GM23338 (cell line): ENCODE data around the gene DHX40. TPM values are rescaled to one million over a fixed set of nuclear protein-coding genes. Genes with fewer than 3 reads are reported as not detected.

ENCODE experiments used
- ATAC-seq: fragments of 200-7000 bp; cut with Tn5 transposase; 3 replicates; pipeline ENCODE4 v1.9.1; 2020
- DNase-seq: peaks from one replicate; pipeline ENCODE4 v3.0.0-alpha.2; 2015; ENCODE audit warnings: low spot score
- H2AFZ ChIP-seq: fragments of 200-600 bp; sonication (generic); 2 replicates; pipeline ENCODE4 v1.8.0; 2016; ENCODE audit warnings: antibody characterized with exemption, mild to moderate bottlenecking, moderate library complexity
- H3F3A ChIP-seq: fragments of 200-600 bp; sonication (generic); replicated peaks from 2 replicates; pipeline ENCODE4 v1.8.0; 2017; ENCODE audit warnings: antibody characterized with exemption, mixed run types, low read depth
- H3K27ac ChIP-seq: fragments of 200-600 bp; sonication (generic); 2 replicates; pipeline ENCODE4 v1.6.1; 2016; ENCODE audit warnings: low read depth
- H3K27me3 ChIP-seq: fragments of 200-600 bp; sonication (generic); 2 replicates; pipeline ENCODE4 v1.8.0; 2016; ENCODE audit warnings: mild to moderate bottlenecking, mixed run types, moderate library complexity; ENCODE audit not compliant: insufficient read depth
- H3K36me3 ChIP-seq: fragments of 200-600 bp; sonication (generic); 2 replicates; pipeline ENCODE4 v1.8.0; 2016; ENCODE audit warnings: mild to moderate bottlenecking; ENCODE audit not compliant: insufficient read depth
- H3K4me1 ChIP-seq: fragments of 200-600 bp; sonication (generic); 2 replicates; pipeline ENCODE4 v1.8.0; 2016; ENCODE audit warnings: mild to moderate bottlenecking, moderate library complexity; ENCODE audit not compliant: insufficient read depth
- H3K4me2 ChIP-seq: fragments of 200-600 bp; sonication (generic); 2 replicates; pipeline ENCODE4 v1.7.1; 2017; ENCODE audit warnings: mixed run types
- H3K4me3 ChIP-seq: fragments of 200-600 bp; sonication (generic); 2 replicates; pipeline ENCODE4 v1.6.1; 2016; ENCODE audit warnings: mixed run types
- H3K79me2 ChIP-seq: fragments of 200-600 bp; sonication (generic); replicated peaks from 2 replicates; pipeline ENCODE4 v1.8.0; 2017; ENCODE audit warnings: mild to moderate bottlenecking; ENCODE audit not compliant: insufficient read depth
- H3K9me2 ChIP-seq: fragments of 200-600 bp; sonication (generic); 2 replicates; pipeline ENCODE4 v1.8.0; 2017; ENCODE audit not compliant: insufficient read depth
- H4K20me1 ChIP-seq: fragments of 200-600 bp; sonication (generic); replicated peaks from 2 replicates; pipeline ENCODE4 v1.8.0; 2017; ENCODE audit warnings: mild to moderate bottlenecking; ENCODE audit not compliant: insufficient read depth
- H3K27ac Mint-ChIP-seq: 2 replicates; pipeline ENCODE4 v1.8.0; 2020; ENCODE audit warnings: inconsistent platforms, mild to moderate bottlenecking, moderate library complexity, mixed read lengths
- H3K27me3 Mint-ChIP-seq: 3 replicates; pipeline ENCODE4 v1.8.0; 2022; ENCODE audit warnings: low read depth, mild to moderate bottlenecking, moderate library complexity, mixed read lengths, inconsistent platforms; ENCODE audit not compliant: insufficient read depth, poor library complexity
- H3K36me3 Mint-ChIP-seq: 3 replicates; pipeline ENCODE4 v1.8.0; 2021; ENCODE audit warnings: low read depth, mild to moderate bottlenecking, inconsistent platforms, moderate library complexity, mixed read lengths
- H3K4me1 Mint-ChIP-seq: 3 replicates; pipeline ENCODE4 v1.8.0; 2020; ENCODE audit warnings: mild to moderate bottlenecking, inconsistent platforms, mixed read lengths
- H3K4me3 Mint-ChIP-seq: 3 replicates; pipeline ENCODE4 v1.8.0; 2021; ENCODE audit warnings: moderate library complexity, mild to moderate bottlenecking, inconsistent platforms, mixed read lengths
- H3K9me3 Mint-ChIP-seq: 3 replicates; pipeline ENCODE4 v1.8.0; 2020; ENCODE audit warnings: moderate library complexity, mild to moderate bottlenecking, inconsistent platforms, mixed read lengths
- ETS1 ChIP-seq: IDR thresholded peaks from 2 replicates; pipeline ENCODE4 v1.6.1; 2016; ENCODE audit warnings: antibody characterized with exemption
- EZH2phosphoT487 ChIP-seq: fragments of 200-600 bp; sonication (generic); IDR thresholded peaks from one replicate; pipeline ENCODE4 v1.8.1; 2018; ENCODE audit warnings: antibody characterized with exemption; ENCODE audit not compliant: unreplicated experiment
- JUNB ChIP-seq: IDR thresholded peaks from one replicate; pipeline ENCODE4 v1.6.1; 2016; ENCODE audit warnings: antibody characterized with exemption; ENCODE audit not compliant: unreplicated experiment
- NANOG ChIP-seq: IDR thresholded peaks from 2 replicates; pipeline ENCODE4 v1.6.1; 2016; ENCODE audit warnings: antibody characterized with exemption, borderline replicate concordance
- REST ChIP-seq: IDR thresholded peaks from one replicate; pipeline ENCODE4 v1.6.1; 2018; ENCODE audit warnings: antibody characterized with exemption; ENCODE audit not compliant: unreplicated experiment
- STAT1 ChIP-seq: IDR thresholded peaks from one replicate; pipeline ENCODE4 v1.6.1; 2016; ENCODE audit warnings: antibody characterized with exemption; ENCODE audit not compliant: unreplicated experiment
- ZNF114 ChIP-seq: fragments of 250-450 bp; sonication (Bioruptor Pico); IDR thresholded peaks from 2 replicates; pipeline ENCODE4 v1.5.0; 2020; ENCODE audit warnings: mild to moderate bottlenecking, moderate library complexity
- ZNF331 ChIP-seq: fragments of 250-450 bp; sonication (Bioruptor Pico); IDR thresholded peaks from 2 replicates; pipeline ENCODE4 v1.5.0; 2020; ENCODE audit warnings: low read depth, mild to moderate bottlenecking, moderate library complexity
- ZNF462 ChIP-seq: fragments of 250-450 bp; sonication (Bioruptor Pico); IDR thresholded peaks from 2 replicates; pipeline ENCODE4 v1.5.0; 2020; ENCODE audit warnings: mild to moderate bottlenecking, moderate library complexity
- polyA plus RNA-seq: library from polyadenylated mRNA; unstranded; fragments of >200 nt; fragmentation: Nextera tagmentation; extraction: Ambion mirVana; gene quantifications from 2 replicates; pipeline ENCODE4 v1.2.1, GENCODE V29; 2016
- total RNA-seq: library from RNA; depleted of rRNA; stranded (reverse); fragments of >200 nt; shearing (Covaris generic); gene quantifications from 2 replicates; pipeline ENCODE4 v1.2.3, GENCODE V29; 2014

DHX40 gene
- total and polyA plus RNA-seq, 2 experiments from 2014 or later: 14.5 to 38.2 TPM

GRCh38 chr17:59550703-59551102 is 14.7 kb upstream of the DHX40 start:
- no peak overlapping the region for H3K27ac ChIP-seq
- no peaks in the 10 kb centered on the region for H3K9me2 ChIP-seq
- H3F3A ChIP-seq: no peaks in the 10 kb centered on the region
- Mint-ChIP-seq H3K36me3 (no peaks in the 10 kb centered on the region), H3K4me1 (peaks cover 9% of the 10 kb centered on the region), H3K4me3 (no peak overlapping the region), H3K9me3 (no peaks in the 10 kb centered on the region), H3K27me3 (peaks cover 3% of the 10 kb centered on the region), H3K27ac (no peak overlapping the region)
- no peaks in the 10 kb centered on the region for H3K79me2 ChIP-seq
- no peak for DNase-seq
- H3K27me3 ChIP-seq: no peaks in the 10 kb centered on the region
- H3K4me3 ChIP-seq: no peak overlapping the region
- ATAC-seq: no peak
- no peak for TF ChIP-seq NANOG
- TF ChIP-seq ZNF462 (CRISPR knock-in tag): no peak
- TF ChIP-seq ZNF331 (CRISPR knock-in tag): no peak
- no peak for TF ChIP-seq REST
- no peak for TF ChIP-seq ETS1
- no peak for TF ChIP-seq EZH2phosphoT487
- no peak for TF ChIP-seq JUNB
- no peak for TF ChIP-seq ZNF114 (CRISPR knock-in tag)
- no peak for TF ChIP-seq STAT1
- no peaks in the 10 kb centered on the region for H4K20me1 ChIP-seq
- H3K4me1 ChIP-seq: peaks cover 9% of the 10 kb centered on the region; the same call in 1 of the 2 replicates
- H2AFZ ChIP-seq: no peak overlapping the region
- H3K36me3 ChIP-seq: no peaks in the 10 kb centered on the region
- H3K4me2 ChIP-seq: no peak overlapping the region
